B cell (primary cell): ENCODE measurements around the gene GPR87. TPM values are rescaled to one million over a fixed set of nuclear protein-coding genes. Genes with fewer than 3 reads are reported as not detected.

Experiments used
- ATAC-seq: fragments of 200-7000 bp; cut with Tn5 transposase; one replicate; pipeline ENCODE4 v1.10.0; 2021; ENCODE audit warnings: low read depth, mild to moderate bottlenecking, moderate number of reproducible peaks, moderate library complexity
- CTCF ChIA-PET: fragments of 350-600 bp; sonication (Branson Sonifier 250); formaldehyde crosslinking; loops from one replicate; lab custom pipeline; 2021; ENCODE audit warnings: antibody characterized with exemption, inconsistent platforms; lab: Charles Lee
- POLR2A ChIA-PET: fragments of 350-600 bp; sonication (Branson Sonifier 250); formaldehyde crosslinking; loops from one replicate; lab custom pipeline; 2021; ENCODE audit warnings: antibody characterized with exemption; lab: Charles Lee
- DNase-seq: peaks from one replicate; pipeline ENCODE4 v3.0.0; 2013
- H2AFZ ChIP-seq: 2 replicates; pipeline ENCODE4 v1.6.1; 2012; ENCODE audit warnings: mild to moderate bottlenecking, low read depth, low read length; ENCODE audit not compliant: insufficient read depth, poor library complexity, severe bottlenecking
- H3K27ac ChIP-seq, 2 donors: 1 replicate in 1 of 2; 2 replicates in 1 of 2; pipeline ENCODE4 v1.5.1; 2012 to 2013; ENCODE audit warnings: low read length in 2 of 2, mild to moderate bottlenecking in 2 of 2, moderate library complexity in 1 of 2
- H3K27me3 ChIP-seq, 4 experiments: fragments of 200-600 bp in 1 of 4; sonication (generic) in 1 of 4; replicated peaks in 1 of 4; 1 replicate in 2 of 4; 2 replicates in 2 of 4; pipeline versions ENCODE4 v1.6.1 to v1.7.0; 2013 to 2016; ENCODE audit warnings: low read length in 3 of 4, mild to moderate bottlenecking in 2 of 4, mixed read lengths in 1 of 4, moderate library complexity in 1 of 4; ENCODE audit not compliant: insufficient read depth in 4 of 4, control insufficient read depth in 3 of 4; ENCODE audit errors: control extremely low read depth in 1 of 4
- H3K36me3 ChIP-seq, 2 experiments: replicated peaks in 1 of 2; 1 replicate in 1 of 2; 2 replicates in 1 of 2; pipeline versions ENCODE4 v1.6.1 to v1.7.1; 2013; ENCODE audit warnings: low read length in 1 of 2; ENCODE audit not compliant: insufficient read depth in 2 of 2, control insufficient read depth in 1 of 2; ENCODE audit errors: control extremely low read depth in 1 of 2, extremely low read depth in 1 of 2
- H3K4me1 ChIP-seq, 2 donors: fragments of 200-600 bp in 1 of 2; sonication (generic) in 1 of 2; 1 replicate in 1 of 2; 2 replicates in 1 of 2; pipeline versions ENCODE4 v1.5.1 to v1.6.1; 2013 to 2017; ENCODE audit warnings: low read length in 2 of 2; ENCODE audit not compliant: control insufficient read depth in 2 of 2, insufficient read depth in 2 of 2
- H3K4me2 ChIP-seq: replicated peaks from 2 replicates; pipeline ENCODE3; 2012; ENCODE audit warnings: mild to moderate bottlenecking, low read depth, low read length; ENCODE audit not compliant: poor library complexity, severe bottlenecking
- H3K4me3 ChIP-seq, 5 experiments: fragments of 200-600 bp in 1 of 5; sonication (generic) in 1 of 5; 1 replicate in 3 of 5; 2 replicates in 2 of 5; pipeline versions ENCODE4 v1.5.1 to v1.7.0; 2011 to 2016; ENCODE audit warnings: low read length in 4 of 5, mild to moderate bottlenecking in 4 of 5, low read depth in 2 of 5, control low read depth in 1 of 5, moderate library complexity in 1 of 5; ENCODE audit not compliant: insufficient read depth in 1 of 5; ENCODE audit errors: control extremely low read depth in 1 of 5, extremely low read depth in 1 of 5
- H3K79me2 ChIP-seq: fragments of 200-600 bp; sonication (generic); one replicate; pipeline ENCODE4 v1.6.0; 2016; ENCODE audit warnings: low read length; ENCODE audit not compliant: control insufficient read depth, insufficient read depth
- H3K9ac ChIP-seq: fragments of 200-600 bp; sonication (generic); 2 replicates; pipeline ENCODE4 v1.6.1; 2017; ENCODE audit warnings: mild to moderate bottlenecking, low read length, moderate library complexity
- H3K9me3 ChIP-seq, 3 donors: one replicate each; pipeline versions ENCODE4 v1.6.1 to v1.7.1; 2013; ENCODE audit warnings: low read length in 2 of 3; ENCODE audit not compliant: control insufficient read depth in 2 of 3, insufficient read depth in 1 of 3; ENCODE audit errors: control extremely low read depth in 1 of 3
- H4K20me1 ChIP-seq: 2 replicates; pipeline ENCODE4 v1.6.0; 2012; ENCODE audit warnings: mild to moderate bottlenecking, low read length; ENCODE audit not compliant: insufficient read depth, control insufficient read depth, poor library complexity, severe bottlenecking
- H3K27ac Mint-ChIP-seq: one replicate; pipeline ENCODE4 v1.8.0; 2021; ENCODE audit warnings: mixed read lengths
- H3K27me3 Mint-ChIP-seq: one replicate; pipeline ENCODE4 v1.8.0; 2021; ENCODE audit warnings: mixed read lengths
- H3K4me1 Mint-ChIP-seq: one replicate; pipeline ENCODE4 v1.8.0; 2021; ENCODE audit warnings: mixed read lengths
- H3K4me3 Mint-ChIP-seq: one replicate; pipeline ENCODE4 v1.8.0; 2021; ENCODE audit warnings: mixed read lengths
- H3K9me3 Mint-ChIP-seq: one replicate; pipeline ENCODE4 v1.8.0; 2022; ENCODE audit warnings: mixed read lengths; ENCODE audit not compliant: insufficient read depth
- EZH2 ChIP-seq: IDR thresholded peaks from 2 replicates; pipeline ENCODE4 v1.6.1; 2012; ENCODE audit warnings: borderline replicate concordance, low read depth, mild to moderate bottlenecking, moderate library complexity, low read length; ENCODE audit not compliant: insufficient read depth, poor library complexity, severe bottlenecking
- WGBS: methylation state at CpG from one replicate; pipeline ENCODE4 v1.1.5; 2013; ENCODE audit warnings: missing lambda C conversion rate; ENCODE audit not compliant: insufficient coverage; 5-methylcytosine and 5-hydroxymethylcytosine counted together
- intact Hi-C: fragments of 100-400 bp; cut with micrococcal nuclease; formaldehyde crosslinking; loops from one replicate; pipeline ENCODE4 v1.10.0; 2022
- polyA plus RNA-seq: library from polyadenylated mRNA; depleted of rRNA; stranded (reverse); fragments of >200 nt; gene quantifications from 2 replicates; pipeline ENCODE4 v1.2.3, GENCODE V29; 2012
- total RNA-seq, 2 donors: library from RNA; stranded (reverse); fragments of 120-200 nt in 1 of 2; gene quantifications; 1 replicate in 1 of 2; 2 replicates in 1 of 2; pipeline versions ENCODE4 v1.2.3 to v1.2.4, GENCODE V29; 2013 to 2022
- TF ChIP-seq, protein P1 (sequence below): fragments of 200-600 bp; IDR thresholded peaks from one replicate; pipeline ENCODE4 v1.8.0; 2022; ENCODE audit warnings: antibody characterized with exemption, mild to moderate bottlenecking

The GPR87 gene
- total and polyA plus RNA-seq, 2 donors (not counting 1 experiment from before 2014, with no cell fraction given), result not detected

- H3K36me3 ChIP-seq, result no peaks in the 10 kb centered on the region
- no peaks in the 10 kb centered on the region for H4K20me1 ChIP-seq
- no peaks in the 10 kb centered on the region for H3K9me3 ChIP-seq
- POLR2A ChIA-PET, result no interaction called here
- intact Hi-C loops, result no loop called here
- H3K9ac ChIP-seq, result no peak overlapping the region
- H3K27ac ChIP-seq, result no peak overlapping the region
- no peaks in the 10 kb centered on the region for H3K79me2 ChIP-seq
- H3K4me1 ChIP-seq, result no peaks in the 10 kb centered on the region
- ATAC-seq (no peak), DNase-seq (no peak)
- no peak overlapping the region for H3K4me2 ChIP-seq
- no peak overlapping the region for H3K4me3 ChIP-seq
- Mint-ChIP-seq H3K4me1 (no peaks in the 10 kb centered on the region), H3K27ac (no peak overlapping the region), H3K4me3 (no peak overlapping the region), H3K27me3 (no peaks in the 10 kb centered on the region), H3K9me3 (no peaks in the 10 kb centered on the region)
- TF ChIP-seq, protein P1, sequence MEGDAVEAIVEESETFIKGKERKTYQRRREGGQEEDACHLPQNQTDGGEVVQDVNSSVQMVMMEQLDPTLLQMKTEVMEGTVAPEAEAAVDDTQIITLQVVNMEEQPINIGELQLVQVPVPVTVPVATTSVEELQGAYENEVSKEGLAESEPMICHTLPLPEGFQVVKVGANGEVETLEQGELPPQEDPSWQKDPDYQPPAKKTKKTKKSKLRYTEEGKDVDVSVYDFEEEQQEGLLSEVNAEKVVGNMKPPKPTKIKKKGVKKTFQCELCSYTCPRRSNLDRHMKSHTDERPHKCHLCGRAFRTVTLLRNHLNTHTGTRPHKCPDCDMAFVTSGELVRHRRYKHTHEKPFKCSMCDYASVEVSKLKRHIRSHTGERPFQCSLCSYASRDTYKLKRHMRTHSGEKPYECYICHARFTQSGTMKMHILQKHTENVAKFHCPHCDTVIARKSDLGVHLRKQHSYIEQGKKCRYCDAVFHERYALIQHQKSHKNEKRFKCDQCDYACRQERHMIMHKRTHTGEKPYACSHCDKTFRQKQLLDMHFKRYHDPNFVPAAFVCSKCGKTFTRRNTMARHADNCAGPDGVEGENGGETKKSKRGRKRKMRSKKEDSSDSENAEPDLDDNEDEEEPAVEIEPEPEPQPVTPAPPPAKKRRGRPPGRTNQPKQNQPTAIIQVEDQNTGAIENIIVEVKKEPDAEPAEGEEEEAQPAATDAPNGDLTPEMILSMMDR, result no peak
- no peak for TF ChIP-seq EZH2
- 100% methylated on average over 1 of the region's 2 CpGs for WGBS
- CTCF ChIA-PET, result no interaction called here
- no peaks in the 10 kb centered on the region for H3K27me3 ChIP-seq
- H2AFZ ChIP-seq, result no peak overlapping the region
These were observed 2.5 kb downstream of the GPR87 start for GRCh38 chr3:151314137-151314536.

- CTCF ChIA-PET, result no interaction called here
- no peaks in the 10 kb centered on the region for H3K27me3 ChIP-seq
- Mint-ChIP-seq H3K27me3 (no peaks in the 10 kb centered on the region), H3K27ac (no peak overlapping the region), H3K4me3 (no peak overlapping the region), H3K4me1 (no peaks in the 10 kb centered on the region), H3K9me3 (no peaks in the 10 kb centered on the region)
- H3K4me3 ChIP-seq, result no peak overlapping the region
- H3K4me1 ChIP-seq, result no peaks in the 10 kb centered on the region
- H3K9ac ChIP-seq, result no peak overlapping the region
- DNase-seq (no peak), ATAC-seq (no peak)
- POLR2A ChIA-PET, result no interaction called here
- 100% methylated on average over 3 of the region's 3 CpGs for WGBS
- no peaks in the 10 kb centered on the region for H3K79me2 ChIP-seq
- no peaks in the 10 kb centered on the region for H3K36me3 ChIP-seq
- TF ChIP-seq, protein P1, result no peak
- TF ChIP-seq EZH2, result no peak
- no peaks in the 10 kb centered on the region for H4K20me1 ChIP-seq
- intact Hi-C loops, result no loop called here
- H3K27ac ChIP-seq, result no peak overlapping the region
- no peak overlapping the region for H2AFZ ChIP-seq
- no peaks in the 10 kb centered on the region for H3K9me3 ChIP-seq
- H3K4me2 ChIP-seq, result no peak overlapping the region
These were observed 3.6 kb downstream of the GPR87 start for GRCh38 chr3:151312972-151313371.
